ENCODE measurements around the gene SNX17.
"Not testable (repeated sequence)": the region's sequence is repeated elsewhere in the genome, so short reads cannot be mapped to it uniquely, and the experiment has no call there.

Gene SNX17

GRCh38 chr2:27408601-27409320 is 38.3 kb downstream of the SNX17 start:
- Mint-ChIP-seq H3K27me3 (no peaks in the 10 kb centered on the region), H3K27ac (peak overlapping the region; percentile 88), H3K9me3 (ENCODE audit: low read depth) (no peaks in the 10 kb centered on the region)

GRCh38 chr2:27409321-27410073 is 39.1 kb downstream of the SNX17 start, which contains the start of gene PPM1G:
Gene PPM1G, minus strand, starts transcription at chr2:27409591. Its CDS starts 169 bp downstream, at chr2:27409422.
- peak within 1 kb of the TSS; percentile 93 for H3K27ac Mint-ChIP-seq
- peaks cover 35% of the 10 kb centered on the region for H3K4me1 Mint-ChIP-seq (ENCODE audit: low read depth)
- H3K27me3 Mint-ChIP-seq = no peaks in the 10 kb centered on the region
- peaks cover 4% of the 10 kb centered on the region for H3K36me3 Mint-ChIP-seq
- H3K4me3 Mint-ChIP-seq = peak within 1 kb of the TSS; percentile 95
- no peaks in the 10 kb centered on the region for H3K9me3 Mint-ChIP-seq (ENCODE audit: low read depth)

More at GRCh38 chr2:27408601-27409320, 38.3 kb downstream of the SNX17 start:
- Mint-ChIP-seq H3K4me3 (peak overlapping the region; percentile 95), H3K36me3 (peaks cover 4% of the 10 kb centered on the region), H3K4me1 (ENCODE audit: low read depth) (peaks cover 38% of the 10 kb centered on the region)

- peaks cover 18% of the 10 kb centered on the region for H3K4me1 Mint-ChIP-seq (ENCODE audit: low read depth)
- H3K27me3 Mint-ChIP-seq = no peaks in the 10 kb centered on the region
- H3K9me3 Mint-ChIP-seq (ENCODE audit: low read depth) = no peaks in the 10 kb centered on the region
- H3K27ac Mint-ChIP-seq = no peak overlapping the region
- H3K4me3 Mint-ChIP-seq = no peak overlapping the region
- peaks cover 2% of the 10 kb centered on the region for H3K36me3 Mint-ChIP-seq
Measured at GRCh38 chr2:27412419-27413152, 42.2 kb downstream of the SNX17 start.

GRCh38 chr2:27416151-27416550 is 45.7 kb downstream of the SNX17 start:
- no peaks in the 10 kb centered on the region for H3K9me3 Mint-ChIP-seq (ENCODE audit: low read depth)
- H3K27me3 Mint-ChIP-seq = no peaks in the 10 kb centered on the region
- peaks cover 2% of the 10 kb centered on the region for H3K36me3 Mint-ChIP-seq
- H3K4me1 Mint-ChIP-seq (ENCODE audit: low read depth) = peaks cover 2% of the 10 kb centered on the region
- H3K27ac Mint-ChIP-seq = no peak overlapping the region
- H3K4me3 Mint-ChIP-seq = no peak overlapping the region

GRCh38 chr2:27420996-27421395 is 50.6 kb downstream of the SNX17 start:
- no peak overlapping the region for H3K27ac Mint-ChIP-seq
- no peaks in the 10 kb centered on the region for H3K4me1 Mint-ChIP-seq (ENCODE audit: low read depth)
- H3K36me3 Mint-ChIP-seq = no peaks in the 10 kb centered on the region

DNA sequence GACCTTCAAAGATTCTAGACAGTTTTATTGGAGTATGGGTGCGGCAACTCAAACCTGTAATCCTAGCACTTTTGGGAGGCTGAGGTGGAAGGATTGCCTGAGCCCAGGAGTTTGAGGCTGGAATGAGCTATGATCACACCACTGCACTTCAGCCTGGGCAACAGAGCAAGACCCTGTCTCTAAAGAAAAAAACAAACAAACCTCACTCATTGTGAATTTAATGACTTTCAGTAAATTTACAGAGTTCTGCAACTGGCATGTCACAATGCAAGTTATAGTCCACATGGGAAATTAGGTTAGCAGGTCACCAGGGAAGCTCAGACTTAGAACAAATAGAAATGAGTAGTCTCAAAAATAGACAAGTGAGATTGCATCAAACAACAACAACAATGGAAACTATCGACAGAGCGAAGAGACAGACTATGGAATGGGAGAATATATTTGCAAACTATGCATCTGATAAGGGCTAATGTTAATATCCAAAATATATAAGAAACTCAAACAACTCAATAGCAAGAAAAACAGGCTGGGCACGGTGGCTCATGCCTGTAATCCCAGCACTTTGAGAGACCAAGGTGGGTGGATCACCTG is 51.3 kb downstream of the SNX17 start:
- Mint-ChIP-seq H3K9me3 (ENCODE audit: low read depth) (no peaks in the 10 kb centered on the region), H3K4me3 (no peak overlapping the region), H3K27ac (no peak overlapping the region), H3K27me3 (no peaks in the 10 kb centered on the region), H3K4me1 (ENCODE audit: low read depth) (no peaks in the 10 kb centered on the region), H3K36me3 (no peaks in the 10 kb centered on the region)

More at GRCh38 chr2:27420996-27421395, 50.6 kb downstream of the SNX17 start:
- H3K9me3 Mint-ChIP-seq (ENCODE audit: low read depth) = no peaks in the 10 kb centered on the region
- no peaks in the 10 kb centered on the region for H3K27me3 Mint-ChIP-seq
- H3K4me3 Mint-ChIP-seq = no peak overlapping the region

GRCh38 chr2:27422958-27423357 is 52.5 kb downstream of the SNX17 start:
- Mint-ChIP-seq H3K27me3 (no peaks in the 10 kb centered on the region), H3K36me3 (no peaks in the 10 kb centered on the region), H3K4me3 (no peak overlapping the region), H3K9me3 (ENCODE audit: low read depth) (no peaks in the 10 kb centered on the region), H3K27ac (no peak overlapping the region), H3K4me1 (ENCODE audit: low read depth) (peaks cover 5% of the 10 kb centered on the region)

DNA sequence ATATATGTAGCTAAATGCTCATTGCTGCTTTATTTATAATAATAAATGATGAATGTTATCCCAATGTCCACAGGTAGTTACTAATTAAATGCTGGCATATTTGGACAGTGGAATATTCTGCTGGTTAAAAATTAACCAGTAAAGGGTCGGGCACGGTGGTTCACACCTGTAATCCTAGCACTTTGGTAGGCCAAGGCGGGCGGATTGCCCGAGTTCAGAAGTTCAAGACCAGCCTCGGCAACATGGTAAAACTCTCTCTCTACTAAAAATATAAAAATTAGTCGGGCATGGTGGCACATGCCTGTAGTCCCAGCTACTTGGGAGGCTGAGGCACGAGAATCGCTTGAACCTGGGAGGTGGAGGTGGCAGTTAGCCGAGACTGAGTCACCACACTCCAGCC is 54.6 kb downstream of the SNX17 start:
- H3K4me3 Mint-ChIP-seq = not testable (repeated sequence)

More for the DNA sequence above, 54.6 kb downstream of the SNX17 start:
- H3K9me3 Mint-ChIP-seq (ENCODE audit: low read depth); H3K27ac Mint-ChIP-seq; H3K27me3 Mint-ChIP-seq; H3K36me3 Mint-ChIP-seq: not testable (repeated sequence)
- peaks cover 14% of the 10 kb centered on the region for H3K4me1 Mint-ChIP-seq (ENCODE audit: low read depth)
